ENCODE results near the gene PTPA.

Gene PTPA

DNA sequence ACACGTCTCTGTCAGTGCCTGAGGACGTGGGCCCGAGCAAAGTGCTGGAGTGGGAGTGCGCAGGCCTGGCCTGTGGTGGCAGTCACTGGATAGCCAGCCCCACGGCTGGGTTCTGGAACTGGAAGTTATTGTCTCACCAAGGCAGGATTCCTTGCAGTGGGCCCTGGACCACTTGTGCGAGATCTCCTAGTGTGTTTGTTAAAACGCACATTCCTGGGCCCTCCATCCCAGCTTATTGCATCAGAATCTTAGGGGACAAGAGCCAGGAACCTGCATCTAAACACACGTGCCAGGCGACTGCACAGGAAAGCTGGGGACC lies 26.9 kb downstream of the PTPA start:
- no peak for DNase-seq (ENCODE audit: low spot score)

DNA sequence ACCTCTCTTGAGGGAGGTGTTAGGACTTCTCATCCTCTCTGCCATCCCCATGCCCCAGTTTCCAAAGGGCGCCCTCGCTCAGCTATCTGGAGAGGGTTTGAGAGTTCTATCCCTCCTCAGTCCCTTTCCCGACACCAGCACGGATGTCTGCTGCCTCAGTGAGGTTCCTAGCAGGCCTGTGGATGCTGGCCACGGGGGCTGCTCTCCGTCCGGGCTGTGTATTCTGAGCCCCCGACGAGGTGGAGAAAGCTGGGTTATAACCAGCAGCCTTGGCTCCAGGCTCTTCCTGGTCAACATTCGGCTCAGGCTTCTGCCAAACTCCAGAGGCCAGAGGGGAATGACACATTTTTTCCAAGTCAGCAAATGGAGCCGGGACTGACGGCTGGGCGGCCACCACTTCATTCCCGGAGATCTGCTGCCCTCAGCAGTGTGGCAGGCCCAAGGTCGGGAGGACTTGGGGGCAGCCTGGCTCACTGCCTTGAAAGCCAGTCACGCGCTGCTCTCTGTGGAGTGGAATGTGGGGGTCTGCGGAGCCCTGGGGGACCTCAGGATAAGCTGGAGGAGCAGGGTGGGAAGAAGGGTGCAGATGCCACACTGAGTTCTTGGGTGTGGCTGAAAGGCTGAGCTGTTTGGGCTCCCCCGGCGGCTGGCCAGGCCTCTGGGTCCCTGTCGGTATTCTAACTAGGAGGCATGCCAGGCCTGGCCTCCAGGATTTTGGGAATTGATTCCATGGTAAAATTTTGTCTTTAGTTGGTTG lies 27.4 kb downstream of the PTPA start:
- DNase-seq (ENCODE audit: low spot score): no peak

DNA sequence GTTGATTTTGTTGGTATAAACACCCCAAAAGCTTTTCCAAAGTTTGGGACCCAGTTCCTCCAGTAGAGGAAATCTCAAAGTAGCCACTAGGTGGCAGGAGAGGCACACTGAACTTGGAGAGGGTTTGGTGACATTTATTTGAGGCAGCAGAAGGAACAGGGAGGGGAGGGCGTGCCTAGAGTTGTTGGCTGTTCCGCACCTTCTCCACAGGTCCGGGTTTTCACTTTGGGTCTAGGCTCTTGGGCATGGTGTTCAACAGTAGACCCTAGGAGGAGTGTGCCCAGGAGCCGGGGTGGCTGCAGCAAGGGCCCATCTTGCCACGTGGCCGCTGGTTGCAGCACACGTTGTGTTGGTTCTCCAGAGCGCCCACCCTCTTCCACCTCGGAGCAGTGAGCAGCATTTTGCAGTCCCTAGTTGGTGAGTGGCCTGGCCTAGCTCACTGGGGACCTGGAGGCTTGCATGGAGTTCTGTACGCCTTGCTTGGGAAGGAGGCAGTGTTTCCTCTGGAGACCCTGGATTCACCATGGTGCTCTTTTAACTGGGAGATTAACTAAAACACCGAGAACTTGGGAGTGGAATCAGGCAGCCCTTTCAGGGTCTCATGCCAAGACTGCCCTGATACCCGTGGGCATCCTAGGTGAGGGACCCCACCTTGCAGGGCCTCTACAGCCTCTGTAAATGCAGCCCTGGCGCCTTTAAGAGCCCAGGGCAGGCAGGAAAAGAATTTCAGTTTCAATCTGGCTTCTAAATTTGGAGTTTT lies 28.2 kb downstream of the PTPA start:
- peak; percentile 87 for DNase-seq (ENCODE audit: low spot score)

DNA sequence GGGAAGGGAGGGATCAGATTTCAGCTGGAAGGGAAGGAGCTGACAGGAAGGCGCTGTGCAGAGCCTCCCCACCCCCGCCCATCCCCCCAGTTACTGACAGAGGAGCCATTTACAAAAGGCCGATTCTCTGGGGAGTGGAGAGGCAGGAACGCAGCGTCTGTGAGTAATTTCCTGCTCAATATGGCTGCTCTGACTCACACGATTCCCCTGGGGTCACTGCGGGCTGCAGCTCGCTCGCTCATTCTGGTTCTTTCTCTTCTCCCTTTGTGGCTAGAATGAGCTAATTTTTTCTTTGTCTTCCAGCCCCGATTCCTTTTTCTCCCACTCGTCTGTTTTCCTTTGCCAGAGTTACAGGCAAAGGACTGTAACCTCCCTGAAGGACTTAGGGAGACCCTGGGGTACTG lies 28.8 kb downstream of the PTPA start:
- DNase-seq (ENCODE audit: low spot score): peak; percentile 91

DNA sequence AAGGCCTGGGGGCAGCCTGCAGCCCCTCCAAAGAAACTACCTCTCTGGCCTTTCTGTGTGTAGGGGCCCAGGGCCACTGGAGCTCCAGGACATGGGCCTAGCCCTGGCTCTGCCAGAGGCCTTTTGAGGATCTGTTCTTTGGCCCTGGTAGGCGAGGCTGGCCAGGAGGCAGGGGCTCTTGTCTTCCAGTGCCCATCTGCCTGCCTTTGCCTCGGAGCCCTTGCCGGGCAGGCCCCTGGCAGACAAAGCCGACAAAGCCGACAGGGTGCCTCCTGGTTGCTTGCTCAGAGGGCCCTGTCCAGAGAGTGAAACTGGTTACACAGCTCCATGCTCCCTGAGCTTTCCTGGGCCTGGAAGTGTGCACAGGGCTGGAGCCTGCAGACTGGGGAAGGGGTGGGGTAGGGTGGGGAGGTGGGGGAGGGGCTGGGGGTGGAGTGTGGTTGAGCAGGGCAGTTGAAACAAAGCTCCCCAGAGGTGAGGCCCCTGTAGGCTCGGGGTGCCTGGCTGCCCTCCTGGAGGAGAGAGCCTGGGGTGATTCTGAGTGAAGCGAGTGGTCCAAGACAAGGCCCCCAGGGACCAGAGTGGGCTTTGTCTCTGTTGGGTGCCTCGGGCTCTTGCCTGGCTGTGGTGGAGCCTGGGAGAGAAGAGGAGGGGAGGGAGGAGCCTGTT lies 29.3 kb downstream of the PTPA start:
- peak; percentile 16 for DNase-seq (ENCODE audit: low spot score)

DNA sequence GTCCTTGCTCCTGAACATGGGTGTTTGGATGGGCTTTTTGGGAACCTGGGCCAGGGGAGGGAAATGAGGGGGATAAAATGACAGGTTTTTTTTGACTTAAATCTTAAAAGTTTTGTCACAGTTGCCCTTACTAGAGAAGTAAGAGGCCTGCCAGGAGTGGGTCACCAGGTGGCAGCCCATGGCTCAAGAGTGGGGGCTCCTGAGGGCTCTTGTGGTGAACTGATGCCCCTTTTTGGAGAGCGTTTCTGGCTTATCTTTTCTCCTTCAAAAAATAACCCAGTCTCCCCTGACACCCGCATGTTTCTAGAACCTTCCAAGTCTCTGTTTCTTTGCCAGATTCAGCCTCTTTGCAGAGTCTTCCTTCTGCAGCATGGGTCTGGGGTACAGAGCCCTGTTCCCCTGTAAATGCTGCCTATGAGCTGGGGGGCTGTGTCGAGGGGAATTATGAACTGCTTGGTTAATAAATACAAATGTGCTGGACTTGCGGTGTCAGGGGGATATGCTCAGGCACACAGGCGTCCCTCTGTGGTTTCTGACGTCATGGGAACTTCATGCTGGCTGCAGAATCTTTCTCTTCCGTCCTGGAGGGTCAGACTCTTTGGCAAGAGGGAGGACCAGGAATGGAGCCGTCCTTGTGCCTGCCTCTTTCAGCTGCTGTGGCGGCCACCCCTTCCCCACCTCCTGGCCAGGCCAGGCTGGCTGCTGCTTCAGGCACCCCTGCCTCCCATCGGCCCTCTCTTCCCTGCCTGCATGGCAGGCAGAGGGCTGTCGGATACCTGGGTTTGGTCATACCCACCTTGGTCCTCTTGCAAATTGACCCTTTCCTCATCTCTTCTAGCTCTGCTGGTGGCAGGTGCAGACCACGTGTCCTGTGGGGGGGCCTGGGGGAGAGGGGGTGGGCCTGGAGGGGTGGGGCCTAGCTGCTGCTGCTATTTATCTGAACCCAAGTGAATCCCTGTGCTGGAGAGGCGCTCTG lies 30.1 kb downstream of the PTPA start:
- DNase-seq (ENCODE audit: low spot score): peak; percentile 12

DNA sequence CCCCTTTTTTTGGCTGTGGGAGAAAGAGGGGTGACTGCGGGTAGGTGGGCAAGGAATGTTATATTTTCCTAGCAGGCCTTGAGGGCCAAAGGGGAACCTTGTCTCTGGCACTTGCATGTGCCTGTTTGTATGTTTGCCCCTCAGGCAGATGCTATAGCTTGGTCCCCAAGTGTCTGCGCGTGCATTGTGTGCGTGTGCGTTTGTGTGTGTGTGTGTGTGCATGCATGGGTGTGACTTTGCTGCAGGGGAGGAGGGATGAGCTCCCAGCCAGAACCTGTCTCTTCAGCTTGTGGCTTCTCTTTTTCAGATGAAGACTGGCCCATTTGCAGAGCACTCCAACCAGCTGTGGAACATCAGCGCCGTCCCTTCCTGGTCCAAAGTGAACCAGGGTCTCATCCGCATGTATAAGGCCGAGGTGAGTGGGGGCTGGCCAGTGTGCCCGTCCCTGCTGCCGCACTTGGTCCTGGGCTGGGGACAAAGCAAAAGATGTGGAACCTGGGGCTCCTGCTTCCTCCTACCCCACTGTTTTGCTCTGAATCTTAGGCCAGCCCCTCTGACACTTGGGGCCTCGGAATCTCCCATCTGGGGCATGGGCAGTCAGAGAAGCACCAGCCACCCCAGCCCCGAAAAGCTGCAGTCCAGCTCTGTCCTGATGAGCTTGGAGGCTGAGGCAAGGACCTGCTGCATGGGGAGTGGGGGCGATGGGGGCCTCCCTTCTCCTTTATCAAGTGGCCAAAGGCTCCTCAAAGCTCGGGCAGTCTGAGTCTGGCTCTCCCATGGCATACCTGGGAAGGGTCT lies 31.1 kb downstream of the PTPA start:
- no peak for DNase-seq (ENCODE audit: low spot score)

DNA sequence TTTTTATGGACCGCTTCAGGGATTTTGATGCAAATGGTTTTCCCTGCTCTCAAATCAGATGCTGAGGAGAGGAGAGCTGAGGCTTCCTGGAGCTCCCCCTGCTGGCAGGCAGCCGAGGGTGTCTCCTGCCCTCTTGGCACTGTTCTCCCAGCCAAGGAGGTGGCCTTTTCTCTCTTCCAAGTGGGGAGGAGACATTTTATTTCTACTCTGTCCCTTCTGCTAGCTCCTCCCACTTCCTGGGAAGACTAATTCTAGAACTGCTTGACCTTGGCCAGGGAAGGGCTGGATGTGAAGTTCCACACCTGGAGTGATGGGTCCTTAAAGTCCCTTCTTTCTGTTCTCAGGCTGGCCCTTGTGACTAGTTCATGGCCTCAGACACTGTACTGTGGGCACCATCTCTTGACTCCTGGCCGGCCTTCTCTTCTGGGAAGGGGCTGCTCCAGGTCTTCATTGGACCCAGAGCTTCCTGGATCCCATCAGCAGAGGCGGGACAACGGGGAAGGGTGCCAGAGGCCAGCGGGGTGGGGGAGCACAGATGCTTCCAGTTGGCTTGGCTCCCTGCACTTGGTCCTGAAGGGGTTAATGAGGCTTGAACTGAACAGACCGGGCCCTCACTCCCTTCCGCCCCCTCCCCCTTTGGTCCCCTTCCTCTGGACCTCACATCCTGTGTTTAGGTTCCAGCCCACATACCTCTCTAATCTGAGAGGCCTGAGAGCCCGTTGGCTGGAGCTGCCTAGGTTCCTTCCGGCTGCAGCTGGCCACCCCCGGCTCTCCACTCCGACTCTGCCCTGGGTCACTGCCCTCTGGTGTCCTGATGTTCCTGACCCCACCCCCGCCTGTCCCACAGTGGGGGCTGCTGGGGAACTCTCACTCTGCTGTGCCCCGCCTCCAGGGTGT lies 32.1 kb downstream of the PTPA start:
- DNase-seq (ENCODE audit: low spot score): peak; percentile 74

DNA sequence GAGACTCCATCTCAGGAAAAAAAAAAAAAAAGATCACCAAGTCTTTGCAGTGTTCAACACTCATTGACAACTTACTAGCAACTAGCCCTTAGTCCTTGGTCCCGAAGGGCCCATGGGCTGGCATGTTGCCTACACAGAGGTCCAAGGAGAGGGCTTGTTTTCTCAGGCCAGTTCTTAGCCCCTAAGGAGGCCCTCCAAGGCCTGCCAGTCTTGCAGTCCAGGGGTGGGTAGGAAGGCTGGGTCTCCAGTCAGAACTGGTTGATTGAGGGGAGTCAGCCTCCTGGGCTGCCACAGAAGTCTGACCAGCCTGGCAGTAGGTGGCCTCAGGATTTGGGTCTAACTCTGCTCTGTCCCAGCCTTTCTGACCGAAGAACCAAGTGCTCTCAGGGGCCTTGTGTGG lies 34.1 kb downstream of the PTPA start:
- no peak for DNase-seq (ENCODE audit: low spot score)

DNA sequence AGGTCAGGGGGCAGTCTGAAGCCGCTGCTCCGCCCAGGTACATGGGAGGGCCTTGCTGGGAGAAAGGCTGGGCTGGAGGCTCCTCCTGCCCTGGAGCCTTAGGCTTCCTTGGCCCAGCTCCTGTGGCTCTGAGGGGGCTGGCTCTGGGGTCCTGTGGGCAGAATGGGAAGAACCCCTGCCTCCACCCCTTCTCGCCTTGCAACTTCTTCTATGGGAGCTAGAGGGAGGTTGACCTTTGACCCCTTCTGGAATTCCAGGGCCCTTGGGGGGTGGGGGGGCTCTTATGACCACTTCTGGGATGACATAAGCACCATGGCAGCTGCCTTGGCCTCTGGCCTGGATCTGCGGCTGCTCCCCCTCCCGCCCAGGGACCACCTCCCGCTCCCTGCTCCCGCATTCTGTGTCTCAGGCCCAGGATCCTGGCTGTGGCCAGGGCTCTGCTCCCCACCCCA lies 34.7 kb downstream of the PTPA start:
- DNase-seq (ENCODE audit: low spot score): no peak

DNA sequence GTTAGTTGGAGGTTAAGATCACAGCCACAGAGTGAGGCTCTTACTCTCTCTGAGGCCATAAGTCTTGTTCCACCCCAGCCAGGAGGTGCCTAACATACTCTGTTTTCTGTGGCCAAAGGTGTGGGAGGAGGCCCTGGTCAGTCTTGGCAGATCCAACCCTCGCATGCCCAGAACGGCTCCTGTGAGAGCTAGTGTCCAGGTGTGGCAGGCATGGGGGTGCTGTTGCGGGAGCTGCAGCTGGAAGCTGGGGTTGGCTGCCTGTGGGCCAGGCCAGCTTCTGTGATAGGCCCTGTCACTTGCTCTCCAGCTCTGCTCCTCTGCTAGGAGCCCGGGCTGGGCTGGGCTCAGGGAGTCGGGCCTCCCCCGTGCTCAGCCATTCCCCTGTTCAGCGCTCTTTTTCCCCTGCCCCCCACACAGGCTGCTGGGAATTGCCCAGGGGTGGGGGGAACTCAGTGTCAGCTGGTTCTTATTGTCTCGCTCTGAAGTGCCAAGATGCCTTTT lies 35.3 kb downstream of the PTPA start:
- no peak for DNase-seq (ENCODE audit: low spot score)

DNA sequence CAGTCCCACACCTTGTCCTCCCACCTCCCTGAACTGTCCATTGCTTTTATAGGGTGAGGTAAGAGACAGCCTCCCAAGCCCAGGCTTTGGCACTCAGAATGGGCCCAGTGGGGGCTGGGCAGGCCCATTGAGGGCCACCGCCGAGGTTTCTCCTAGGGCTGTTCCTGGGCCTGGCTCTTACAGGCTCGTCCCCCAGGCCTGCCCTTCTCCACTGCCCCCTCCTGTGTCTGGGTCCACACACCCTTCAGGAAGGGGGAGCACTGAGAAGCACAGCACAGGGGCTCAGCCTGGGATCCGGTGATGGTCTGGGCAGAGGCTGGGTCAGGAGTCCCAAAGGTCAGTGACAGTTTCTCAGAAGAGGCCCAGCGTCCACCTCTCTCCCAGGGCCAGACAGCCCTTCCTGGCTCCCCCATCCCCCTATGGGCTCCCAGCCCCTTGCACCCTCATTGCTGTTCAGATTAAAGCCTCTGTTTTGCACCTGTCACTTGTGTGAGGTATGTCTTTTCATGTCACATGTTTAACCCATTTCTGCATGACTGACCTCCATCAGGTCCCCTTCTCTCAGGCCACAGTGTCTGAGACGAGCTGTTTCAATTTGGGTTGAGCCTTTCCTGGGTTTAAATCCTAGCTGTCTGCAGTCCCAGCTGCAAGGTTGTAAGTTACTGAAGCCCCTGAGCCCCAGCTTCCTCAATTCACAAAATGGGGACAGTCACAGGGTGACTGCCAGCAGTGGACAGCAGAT lies 37.4 kb downstream of the PTPA start:
- no peak for DNase-seq (ENCODE audit: low spot score)

DNA sequence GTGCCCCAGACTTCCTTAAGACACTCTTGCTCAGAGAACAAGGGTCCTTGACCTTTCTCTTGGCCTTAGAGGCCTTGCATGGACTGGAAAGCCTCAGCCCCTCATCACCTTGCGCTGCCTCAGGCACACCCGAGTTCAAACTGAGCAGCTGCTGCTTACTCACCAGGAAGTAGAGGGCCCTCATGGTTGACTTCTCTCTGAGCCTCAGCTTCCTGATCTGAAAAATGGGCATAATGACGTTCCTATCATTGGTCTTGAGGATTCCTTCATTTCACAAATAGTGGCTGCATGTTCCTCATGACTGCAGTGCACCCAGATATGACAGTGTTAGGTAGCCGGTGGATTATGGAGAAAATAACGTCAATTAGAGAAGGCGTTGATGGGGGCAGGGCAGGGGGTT lies 38.2 kb downstream of the PTPA start:
- DNase-seq (ENCODE audit: low spot score): no peak

DNA sequence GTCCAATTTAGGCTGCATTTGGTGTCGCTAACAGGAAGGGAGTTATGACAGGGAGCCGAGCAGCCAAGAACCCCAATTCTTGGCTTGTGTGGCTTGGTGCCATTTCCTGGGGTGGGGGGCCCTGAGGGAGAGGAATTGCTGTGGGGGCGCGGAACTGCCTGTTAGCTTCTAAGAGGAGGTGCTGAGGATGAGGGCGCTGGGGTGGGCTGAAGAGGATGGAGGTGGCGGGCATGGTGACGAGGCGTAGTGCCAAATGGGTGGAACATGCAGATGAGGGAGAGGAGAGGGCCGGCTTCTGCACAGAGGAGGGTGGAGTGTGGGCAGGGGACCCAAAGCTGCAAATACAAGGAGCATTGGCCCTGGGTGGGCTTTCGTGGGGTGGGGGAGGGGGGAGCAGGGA lies 38.9 kb downstream of the PTPA start:
- DNase-seq (ENCODE audit: low spot score): no peak

DNA sequence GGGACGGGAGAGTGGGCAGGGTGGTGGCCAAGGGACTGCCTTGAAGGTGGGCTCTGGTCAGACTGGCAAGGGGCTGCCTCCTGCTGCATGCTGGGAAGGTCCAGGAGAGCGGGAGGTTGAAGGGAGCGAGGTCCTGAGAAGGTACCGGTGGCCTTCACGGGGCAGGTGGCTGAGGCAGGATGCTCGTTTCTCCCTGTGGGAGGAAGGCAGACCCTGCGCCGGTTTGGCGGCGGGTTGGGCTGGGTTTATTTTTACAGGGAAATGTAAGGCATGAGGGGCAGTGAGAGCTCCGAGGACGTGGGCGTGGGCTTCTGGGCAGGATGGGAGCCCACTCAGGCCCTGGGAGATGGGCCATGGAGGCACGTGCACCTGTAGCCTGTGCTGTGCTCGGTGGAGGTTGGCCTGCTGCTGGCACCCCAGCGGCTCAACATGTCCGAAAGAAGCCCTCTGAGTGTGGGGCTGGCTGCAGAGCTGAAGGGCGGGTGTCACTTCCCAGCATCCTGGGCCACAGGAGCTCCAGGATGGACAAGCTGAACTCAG lies 39.5 kb downstream of the PTPA start:
- no peak for DNase-seq (ENCODE audit: low spot score)

DNA sequence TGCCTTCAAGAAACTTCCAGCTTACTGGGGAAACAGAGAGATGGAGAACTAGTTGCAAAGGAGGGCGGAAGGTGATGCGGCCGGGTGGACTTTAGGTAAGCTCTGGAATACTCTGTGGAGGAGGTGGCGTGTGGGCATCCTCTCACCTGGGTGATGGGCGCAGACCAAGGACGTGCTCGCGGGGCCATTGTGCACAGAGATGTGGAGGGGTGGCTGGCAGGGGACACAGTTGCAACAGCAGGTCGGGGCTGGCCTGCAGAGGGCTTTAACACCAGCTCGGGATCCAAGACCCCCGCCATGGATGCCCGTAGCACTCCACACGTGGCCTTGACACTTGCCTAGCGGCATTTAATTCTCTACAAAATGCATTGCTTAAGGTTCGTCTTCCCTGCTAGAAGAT lies 40.3 kb downstream of the PTPA start:
- DNase-seq (ENCODE audit: low spot score): no peak

DNA sequence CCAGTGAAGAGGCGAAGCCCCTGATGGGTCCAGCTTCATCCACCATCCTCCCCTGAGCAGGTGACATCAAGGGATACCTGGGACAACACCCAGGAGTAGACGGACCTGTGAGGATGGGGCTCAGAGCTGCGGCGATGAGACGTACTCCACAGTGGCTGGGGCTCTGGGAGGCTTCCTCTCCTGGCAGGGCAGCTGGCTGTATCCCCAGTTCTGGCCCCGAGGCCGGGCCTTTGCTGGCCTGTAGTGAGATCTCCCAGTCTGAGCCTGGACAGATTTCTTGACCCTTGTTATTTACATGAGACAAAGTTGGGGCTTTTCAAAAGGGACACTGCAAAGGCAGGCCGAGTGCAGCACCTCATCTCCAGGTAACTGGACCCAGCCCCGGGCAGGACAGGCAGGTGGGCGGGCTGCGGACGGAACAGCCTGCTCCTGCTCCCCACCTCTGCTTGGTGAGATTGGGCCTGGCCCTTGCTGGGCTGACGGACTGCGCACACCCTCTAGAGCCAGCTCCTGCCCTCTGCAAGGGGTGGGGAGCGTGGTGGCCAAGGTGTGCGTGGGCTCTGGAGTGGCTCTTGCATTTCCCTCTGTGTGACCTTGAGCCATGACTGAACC lies 43.8 kb downstream of the PTPA start:
- DNase-seq (ENCODE audit: low spot score): no peak

DNA sequence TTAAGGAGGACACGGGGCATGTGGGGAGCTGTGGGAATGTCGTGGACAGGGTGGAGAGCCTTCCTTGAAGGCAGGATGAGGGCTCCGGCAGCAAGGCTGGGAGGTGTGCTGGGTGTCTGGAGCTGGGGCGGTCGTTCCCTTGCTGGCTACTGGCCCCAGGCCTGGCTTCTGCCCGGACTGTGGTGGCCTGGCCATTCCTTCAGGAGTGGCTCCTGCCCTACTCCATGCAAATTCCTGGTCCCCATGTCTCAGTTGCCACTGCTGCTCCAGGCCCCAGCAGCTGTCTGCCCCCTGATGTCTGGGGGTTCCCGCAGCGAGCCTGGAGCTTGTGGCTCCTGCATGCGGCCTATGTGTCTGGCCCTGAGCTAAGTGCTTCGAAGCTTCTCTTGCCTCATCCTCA lies 44.9 kb downstream of the PTPA start:
- DNase-seq (ENCODE audit: low spot score): no peak
